Measurements from ENCODE around the gene DIAPH2.

DIAPH2 gene

DNA sequence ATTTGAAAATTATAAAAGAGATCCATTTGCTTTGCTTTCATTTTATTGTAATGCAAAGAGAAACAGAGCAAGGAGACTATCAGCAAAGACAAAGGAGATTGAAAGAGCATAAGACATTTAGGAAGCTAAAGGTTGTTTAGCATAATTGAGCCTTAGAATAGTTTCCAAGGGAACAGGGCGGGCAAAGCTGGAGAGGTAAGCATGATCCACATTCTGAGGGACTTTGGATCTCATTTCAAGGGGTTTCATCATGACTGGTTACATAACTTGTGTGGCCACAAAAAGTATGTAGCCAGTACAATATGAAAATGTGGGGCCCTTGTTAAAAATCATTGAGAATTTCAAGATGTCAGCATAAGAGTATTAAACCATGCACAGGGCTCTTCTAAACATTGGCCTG, 605.6 kb downstream of the DIAPH2 start:
- in situ Hi-C loops (cut with HindIII; ENCODE audit: low pct_ligation_motif_present, low sequenced_read_pairs) = no loop called here
- no peaks in the 10 kb centered on the region for H3K36me3 ChIP-seq (replicated peaks)
- no peak overlapping the region for H3K4me3 ChIP-seq (ENCODE audit: low read depth, low read length)
- no peak for DNase-seq
- no peak overlapping the region for H3K27ac ChIP-seq
- TF ChIP-seq, protein P1, sequence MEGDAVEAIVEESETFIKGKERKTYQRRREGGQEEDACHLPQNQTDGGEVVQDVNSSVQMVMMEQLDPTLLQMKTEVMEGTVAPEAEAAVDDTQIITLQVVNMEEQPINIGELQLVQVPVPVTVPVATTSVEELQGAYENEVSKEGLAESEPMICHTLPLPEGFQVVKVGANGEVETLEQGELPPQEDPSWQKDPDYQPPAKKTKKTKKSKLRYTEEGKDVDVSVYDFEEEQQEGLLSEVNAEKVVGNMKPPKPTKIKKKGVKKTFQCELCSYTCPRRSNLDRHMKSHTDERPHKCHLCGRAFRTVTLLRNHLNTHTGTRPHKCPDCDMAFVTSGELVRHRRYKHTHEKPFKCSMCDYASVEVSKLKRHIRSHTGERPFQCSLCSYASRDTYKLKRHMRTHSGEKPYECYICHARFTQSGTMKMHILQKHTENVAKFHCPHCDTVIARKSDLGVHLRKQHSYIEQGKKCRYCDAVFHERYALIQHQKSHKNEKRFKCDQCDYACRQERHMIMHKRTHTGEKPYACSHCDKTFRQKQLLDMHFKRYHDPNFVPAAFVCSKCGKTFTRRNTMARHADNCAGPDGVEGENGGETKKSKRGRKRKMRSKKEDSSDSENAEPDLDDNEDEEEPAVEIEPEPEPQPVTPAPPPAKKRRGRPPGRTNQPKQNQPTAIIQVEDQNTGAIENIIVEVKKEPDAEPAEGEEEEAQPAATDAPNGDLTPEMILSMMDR (IDR thresholded peaks at IDR 0.05; ENCODE audit: low read depth, low read length, missing control alignments) = no peak
- H3K27me3 ChIP-seq (replicated peaks) = no peaks in the 10 kb centered on the region

- in situ Hi-C loops (cut with HindIII; ENCODE audit: low pct_ligation_motif_present, low sequenced_read_pairs) = no loop called here
- H3K4me3 ChIP-seq (ENCODE audit: low read depth, low read length) = no peak overlapping the region
- DNase-seq = no peak
- no peak overlapping the region for H3K27ac ChIP-seq
- TF ChIP-seq, protein P1 (IDR thresholded peaks at IDR 0.05; ENCODE audit: low read depth, low read length, missing control alignments) = no peak
- H3K27me3 ChIP-seq (replicated peaks) = no peaks in the 10 kb centered on the region
- H3K36me3 ChIP-seq (replicated peaks) = no peaks in the 10 kb centered on the region
These were observed 609.4 kb downstream of the DIAPH2 start for GRCh38 chrX:97294041-97294440.

- no peak overlapping the region for H3K27ac ChIP-seq
- in situ Hi-C loops (cut with HindIII; ENCODE audit: low pct_ligation_motif_present, low sequenced_read_pairs) = no loop called here
- H3K4me3 ChIP-seq (ENCODE audit: low read depth, low read length) = no peak overlapping the region
- no peaks in the 10 kb centered on the region for H3K27me3 ChIP-seq (replicated peaks)
- DNase-seq = no peak
- TF ChIP-seq, protein P1 (IDR thresholded peaks at IDR 0.05; ENCODE audit: low read depth, low read length, missing control alignments) = no peak
- no peaks in the 10 kb centered on the region for H3K36me3 ChIP-seq (replicated peaks)
These were observed 611.3 kb downstream of the DIAPH2 start for GRCh38 chrX:97295954-97296353.

DNA sequence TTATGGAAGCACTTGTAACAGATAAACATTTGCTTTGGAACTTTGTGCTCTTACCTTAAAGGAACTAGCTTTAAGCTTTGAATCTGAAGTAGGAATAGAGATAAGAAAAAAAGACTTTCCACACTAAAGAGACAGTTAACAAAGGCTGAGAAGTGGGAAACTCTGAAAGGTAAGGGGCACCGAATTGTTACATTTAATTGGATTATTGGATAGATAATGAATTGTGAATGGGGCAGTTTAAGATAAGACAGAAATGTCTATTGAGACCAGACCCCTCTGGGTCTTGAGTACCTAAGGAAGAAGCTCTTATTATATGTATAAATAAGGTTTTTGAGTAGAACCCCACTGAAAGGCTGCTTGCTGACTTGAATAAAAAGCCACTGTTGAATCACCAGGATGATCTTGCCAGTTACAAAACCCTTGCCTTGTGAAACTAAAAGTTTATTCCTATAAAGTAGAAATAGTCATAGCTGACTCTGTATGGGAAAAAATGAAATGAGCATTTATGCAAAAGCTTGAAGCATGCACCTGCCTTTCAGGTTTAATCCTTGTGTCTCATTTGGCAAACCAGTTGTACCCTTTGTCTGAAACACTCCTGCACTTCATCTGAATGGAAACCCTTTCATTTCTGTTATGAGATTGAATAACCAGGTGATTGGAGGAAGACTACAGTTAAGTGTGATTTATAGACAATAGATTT, 622.3 kb downstream of the DIAPH2 start:
- no peak for DNase-seq
- TF ChIP-seq, protein P1 (IDR thresholded peaks at IDR 0.05; ENCODE audit: low read depth, low read length, missing control alignments) = no peak
- in situ Hi-C loops (cut with HindIII; ENCODE audit: low pct_ligation_motif_present, low sequenced_read_pairs) = no loop called here
- no peak overlapping the region for H3K4me3 ChIP-seq (ENCODE audit: low read depth, low read length)
- no peak overlapping the region for H3K27ac ChIP-seq
- H3K36me3 ChIP-seq (replicated peaks) = no peaks in the 10 kb centered on the region
- H3K27me3 ChIP-seq (replicated peaks) = no peaks in the 10 kb centered on the region

- no peaks in the 10 kb centered on the region for H3K36me3 ChIP-seq (replicated peaks)
- in situ Hi-C loops (cut with HindIII; ENCODE audit: low pct_ligation_motif_present, low sequenced_read_pairs) = no loop called here
- no peak overlapping the region for H3K4me3 ChIP-seq (ENCODE audit: low read depth, low read length)
- no peaks in the 10 kb centered on the region for H3K27me3 ChIP-seq (replicated peaks)
- no peak overlapping the region for H3K27ac ChIP-seq
- DNase-seq = no peak
- TF ChIP-seq, protein P1 (IDR thresholded peaks at IDR 0.05; ENCODE audit: low read depth, low read length, missing control alignments) = no peak
These were observed 623.5 kb downstream of the DIAPH2 start for GRCh38 chrX:97308171-97308570.

All from brain microvascular endothelial cell (primary cell).